D721Med (cell line): ENCODE data around the gene PPP2R2D.

Experiments used
- DNase-seq: peaks from one replicate; pipeline ENCODE4 v3.0.0; 2011; ENCODE audit warnings: low spot score; ENCODE audit not compliant: insufficient read length
- FAIRE-seq: peaks from 2 replicates; lab custom pipeline; 2011; peaks lifted over from hg19 to GRCh38; lab: Jason Lieb, UNC
- CTCF ChIP-seq: IDR thresholded peaks from 2 replicates; pipeline ENCODE4 v1.5.1; 2012; ENCODE audit warnings: mild to moderate bottlenecking, control low read depth; ENCODE audit not compliant: insufficient read depth; ENCODE audit errors: missing control alignments

Gene PPP2R2D

GRCh38 chr10:131974034-131974817 lies 73.4 kb downstream of the PPP2R2D start:
- no peak for DNase-seq
- no peak for TF ChIP-seq CTCF
- no peak for FAIRE-seq

- no peak for DNase-seq
Measured at GRCh38 chr10:131975003-131975402, 74.2 kb downstream of the PPP2R2D start.

GRCh38 chr10:131975796-131976195 lies 75.0 kb downstream of the PPP2R2D start:
- FAIRE-seq (no peak), DNase-seq (no peak)
- no peak for TF ChIP-seq CTCF

More at GRCh38 chr10:131975003-131975402, 74.2 kb downstream of the PPP2R2D start:
- no peak for TF ChIP-seq CTCF
- FAIRE-seq, result no peak

GRCh38 chr10:131977323-131978096 lies 76.7 kb downstream of the PPP2R2D start:
- FAIRE-seq (no peak), DNase-seq (no peak)
- no peak for TF ChIP-seq CTCF

- DNase-seq (no peak), FAIRE-seq (no peak)
- TF ChIP-seq CTCF, result no peak
Measured at GRCh38 chr10:131978366-131978765, 77.6 kb downstream of the PPP2R2D start.

GRCh38 chr10:131978851-131979250 lies 78.0 kb downstream of the PPP2R2D start:
- DNase-seq, result no peak
- FAIRE-seq, result no peak
- no peak for TF ChIP-seq CTCF
